Keratinocyte (primary cell): ENCODE measurements around the gene UPF1. TPM values are rescaled to one million over a fixed set of nuclear protein-coding genes. Genes with fewer than 3 reads are reported as not detected.

Source experiments
- DNase-seq: peaks from one replicate; pipeline ENCODE4 v3.0.0-alpha.2; 2011; ENCODE audit warnings: low read depth, missing footprints, low spot score
- FAIRE-seq: peaks from 2 replicates; lab custom pipeline; 2011; peaks lifted over from hg19 to GRCh38; lab: Jason Lieb, UNC
- H2AFZ ChIP-seq: 2 replicates; pipeline ENCODE4 v1.6.0; 2012; ENCODE audit warnings: low read length, control low read depth, inconsistent platforms; ENCODE audit not compliant: control insufficient read depth
- H3K27ac ChIP-seq: 2 replicates; pipeline ENCODE4 v1.5.1; 2011; ENCODE audit warnings: low read length; ENCODE audit not compliant: control insufficient read depth, insufficient read depth
- H3K27me3 ChIP-seq: 3 replicates; pipeline ENCODE4 v1.6.0; 2011; ENCODE audit warnings: low read length; ENCODE audit not compliant: control insufficient read depth, insufficient read depth; ENCODE audit errors: extremely low read depth
- H3K36me3 ChIP-seq, 2 experiments: 2 replicates in 1 of 2; 3 replicates in 1 of 2; pipeline ENCODE4 v1.5.1; 2011; ENCODE audit warnings: low read length in 2 of 2, mild to moderate bottlenecking in 1 of 2; ENCODE audit not compliant: control insufficient read depth in 2 of 2, insufficient read depth in 2 of 2; ENCODE audit errors: extremely low read depth in 1 of 2
- H3K4me1 ChIP-seq: 3 replicates; pipeline ENCODE4 v1.5.1; 2011; ENCODE audit warnings: low read length; ENCODE audit not compliant: control insufficient read depth, insufficient read depth; ENCODE audit errors: extremely low read depth
- H3K4me2 ChIP-seq: 3 replicates; pipeline ENCODE4 v1.6.0; 2011; ENCODE audit warnings: low read depth, low read length; ENCODE audit not compliant: control insufficient read depth, insufficient read depth; ENCODE audit errors: extremely low read depth
- H3K4me3 ChIP-seq, 3 experiments: fragments of 200-600 bp in 1 of 3; sonication (generic) in 1 of 3; 2 replicates in 2 of 3; 3 replicates in 1 of 3; pipeline ENCODE4 v1.5.1; 2011 to 2016; ENCODE audit warnings: low read length in 3 of 3, mild to moderate bottlenecking in 3 of 3, control low read depth in 2 of 3, inconsistent platforms in 1 of 3, low read depth in 1 of 3, mixed read lengths in 1 of 3, mixed run types in 1 of 3, moderate library complexity in 1 of 3; ENCODE audit not compliant: control insufficient read depth in 2 of 3, insufficient read depth in 2 of 3; ENCODE audit errors: extremely low read depth in 1 of 3
- H3K79me2 ChIP-seq: 2 replicates; pipeline ENCODE4 v1.6.0; 2012; ENCODE audit warnings: low read length; ENCODE audit not compliant: control insufficient read depth, insufficient read depth
- H3K9ac ChIP-seq: 3 replicates; pipeline ENCODE4 v1.6.0; 2011; ENCODE audit warnings: low read length; ENCODE audit not compliant: control insufficient read depth, insufficient read depth; ENCODE audit errors: extremely low read depth
- H3K9me1 ChIP-seq: 3 replicates; pipeline ENCODE4 v1.6.0; 2011; ENCODE audit warnings: low read length; ENCODE audit not compliant: control insufficient read depth, insufficient read depth; ENCODE audit errors: extremely low read depth
- H3K9me3 ChIP-seq: 2 replicates; pipeline ENCODE4 v1.5.1; 2012; ENCODE audit warnings: low read depth, low read length; ENCODE audit not compliant: control insufficient read depth
- H4K20me1 ChIP-seq: 3 replicates; pipeline ENCODE4 v1.6.0; 2011; ENCODE audit warnings: low read length; ENCODE audit not compliant: control insufficient read depth, insufficient read depth; ENCODE audit errors: extremely low read depth
- CTCF ChIP-seq, 3 experiments: IDR thresholded peaks in 1 of 3; conservative IDR thresholded peaks in 1 of 3; optimal IDR thresholded peaks in 1 of 3; 2 replicates in 2 of 3; 3 replicates in 1 of 3; pipeline versions ENCODE3 to v1.5.1; 2011; ENCODE audit warnings: low read length in 3 of 3, mild to moderate bottlenecking in 3 of 3, moderate library complexity in 2 of 3, control low read depth in 1 of 3, inconsistent platforms in 1 of 3; ENCODE audit not compliant: insufficient read depth in 2 of 3; ENCODE audit errors: extremely low read depth in 1 of 3
- EZH2 ChIP-seq: IDR thresholded peaks from one replicate; pipeline ENCODE4 v1.6.1; 2012; ENCODE audit warnings: inconsistent platforms, mild to moderate bottlenecking, low read length, moderate library complexity
- dilution Hi-C: fragments of 300-500 bp; cut with MboI; formaldehyde crosslinking; loops from one replicate; pipeline ENCODE4 v1.7.0; 2020; ENCODE audit warnings: low sequenced_read_pairs; ENCODE audit not compliant: extremely low pct_ligation_motif_present
- polyA plus RNA-seq, 5 experiments: library from polyadenylated mRNA; depleted of rRNA in 3 of 5; stranded (reverse) in 3 of 5; stranded (forward) in 1 of 5; unstranded in 1 of 5; fragments of >200 nt; gene quantifications; 1 replicate in 1 of 5; 2 replicates in 3 of 5; 3 replicates in 1 of 5; pipeline versions ENCODE4 v1.2.1 to v1.2.3, GENCODE V29; 2011 to 2012; ENCODE audit warnings: missing spikeins in 2 of 5, low read depth in 1 of 5, low replicate concordance in 1 of 5

The UPF1 gene
- polyA plus RNA-seq, 1 donor (not counting 4 experiments of a cell fraction or from before 2014, with no cell fraction given), result 33.7 TPM

DNA sequence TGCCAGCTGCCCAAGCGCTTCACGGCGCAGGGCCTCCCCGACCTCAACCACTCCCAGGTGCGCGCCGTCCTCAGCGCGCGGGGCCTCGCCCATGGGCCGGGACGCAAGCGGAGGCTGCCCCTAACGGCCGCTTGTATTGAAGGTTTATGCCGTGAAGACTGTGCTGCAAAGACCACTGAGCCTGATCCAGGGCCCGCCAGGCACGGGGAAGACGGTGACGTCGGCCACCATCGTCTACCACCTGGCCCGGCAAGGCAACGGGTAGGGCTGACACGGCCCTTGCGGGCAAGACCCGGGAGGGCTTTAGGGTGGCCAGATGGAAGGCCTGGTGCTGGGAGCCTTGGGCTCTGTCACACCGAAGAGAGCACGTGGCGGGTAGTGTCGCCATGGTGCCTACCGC, 23.2 kb downstream of the UPF1 start:
- H3K4me2 ChIP-seq, result no peak overlapping the region
- H4K20me1 ChIP-seq, result peaks cover 17% of the 10 kb centered on the region
- dilution Hi-C loops, result no loop called here
- no peaks in the 10 kb centered on the region for H3K9me3 ChIP-seq
- no peaks in the 10 kb centered on the region for H3K27me3 ChIP-seq
- peaks cover 11% of the 10 kb centered on the region for H3K4me1 ChIP-seq
- no peak for TF ChIP-seq EZH2
- TF ChIP-seq CTCF (optimal IDR thresholded peaks at IDR 0.05 in 1 of 3, IDR thresholded peaks at IDR 0.05 in 1 of 3, conservative IDR thresholded peaks at IDR 0.05 in 1 of 3; ENCODE audit: extremely low read depth in 1 of 3, insufficient read depth in 2 of 3, low read length in 3 of 3), result no peak
- H3K36me3 ChIP-seq, result peaks cover 50 to 85% of the 10 kb centered on the region in 2 experiments
- DNase-seq, result no peak
- no peak overlapping the region for H3K27ac ChIP-seq
- H3K9me1 ChIP-seq, result no peaks in the 10 kb centered on the region
- H3K79me2 ChIP-seq, result peaks cover 34% of the 10 kb centered on the region
- H2AFZ ChIP-seq, result no peak overlapping the region
- no peak overlapping the region for H3K9ac ChIP-seq
- FAIRE-seq, result no peak
- no peak overlapping the region for H3K4me3 ChIP-seq

DNA sequence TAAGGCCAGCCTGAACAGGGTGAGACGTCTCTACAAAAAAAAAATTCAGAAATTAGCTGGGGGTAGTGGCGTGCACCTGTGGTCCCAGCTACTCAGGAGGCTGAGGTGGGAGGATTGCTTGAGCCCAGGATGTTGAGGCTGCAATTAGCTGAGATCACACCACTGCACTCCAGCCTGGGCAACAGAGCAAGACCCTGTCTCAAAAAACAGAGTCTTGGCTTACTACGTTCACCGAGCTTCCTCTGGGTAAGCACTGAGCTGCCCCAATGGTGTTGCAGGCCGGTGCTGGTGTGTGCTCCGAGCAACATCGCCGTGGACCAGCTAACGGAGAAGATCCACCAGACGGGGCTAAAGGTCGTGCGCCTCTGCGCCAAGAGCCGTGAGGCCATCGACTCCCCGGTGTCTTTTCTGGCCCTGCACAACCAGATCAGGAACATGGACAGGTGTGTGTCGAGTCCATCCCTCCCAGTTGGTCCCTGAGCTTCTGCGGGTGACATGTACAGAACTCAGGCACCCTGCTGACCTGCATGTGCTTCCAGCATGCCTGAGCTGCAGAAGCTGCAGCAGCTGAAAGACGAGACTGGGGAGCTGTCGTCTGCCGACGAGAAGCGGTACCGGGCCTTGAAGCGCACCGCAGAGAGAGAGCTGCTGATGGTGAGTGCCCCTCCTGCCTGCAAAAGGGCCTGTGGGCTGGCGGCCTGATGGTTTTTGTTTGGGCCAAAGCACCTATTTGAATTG, 24.1 kb downstream of the UPF1 start:
- H2AFZ ChIP-seq, result no peak overlapping the region
- no peak overlapping the region for H3K27ac ChIP-seq
- H3K27me3 ChIP-seq, result no peaks in the 10 kb centered on the region
- no peaks in the 10 kb centered on the region for H3K9me1 ChIP-seq
- peaks cover 29% of the 10 kb centered on the region for H3K79me2 ChIP-seq
- DNase-seq (no peak), FAIRE-seq (no peak)
- no peak overlapping the region for H3K4me3 ChIP-seq
- H3K9ac ChIP-seq, result no peak overlapping the region
- no peaks in the 10 kb centered on the region for H3K9me3 ChIP-seq
- peaks cover 14% of the 10 kb centered on the region for H4K20me1 ChIP-seq
- peaks cover 51 to 87% of the 10 kb centered on the region in 2 experiments for H3K36me3 ChIP-seq
- no peak overlapping the region for H3K4me2 ChIP-seq
- dilution Hi-C loops, result no loop called here
- peaks cover 3% of the 10 kb centered on the region for H3K4me1 ChIP-seq
- TF ChIP-seq CTCF (optimal IDR thresholded peaks at IDR 0.05 in 1 of 3, IDR thresholded peaks at IDR 0.05 in 1 of 3, conservative IDR thresholded peaks at IDR 0.05 in 1 of 3; ENCODE audit: extremely low read depth in 1 of 3, insufficient read depth in 2 of 3, low read length in 3 of 3), result no peak
- no peak for TF ChIP-seq EZH2
